Measurements from ENCODE around the gene MB21D2. TPM values are rescaled to one million over a fixed set of nuclear protein-coding genes. Genes with fewer than 3 reads are reported as not detected.
"Not testable (repeated sequence)": the region's sequence is repeated elsewhere in the genome, so short reads cannot be mapped to it uniquely, and the experiment has no call there.

MB21D2 gene, protein sequence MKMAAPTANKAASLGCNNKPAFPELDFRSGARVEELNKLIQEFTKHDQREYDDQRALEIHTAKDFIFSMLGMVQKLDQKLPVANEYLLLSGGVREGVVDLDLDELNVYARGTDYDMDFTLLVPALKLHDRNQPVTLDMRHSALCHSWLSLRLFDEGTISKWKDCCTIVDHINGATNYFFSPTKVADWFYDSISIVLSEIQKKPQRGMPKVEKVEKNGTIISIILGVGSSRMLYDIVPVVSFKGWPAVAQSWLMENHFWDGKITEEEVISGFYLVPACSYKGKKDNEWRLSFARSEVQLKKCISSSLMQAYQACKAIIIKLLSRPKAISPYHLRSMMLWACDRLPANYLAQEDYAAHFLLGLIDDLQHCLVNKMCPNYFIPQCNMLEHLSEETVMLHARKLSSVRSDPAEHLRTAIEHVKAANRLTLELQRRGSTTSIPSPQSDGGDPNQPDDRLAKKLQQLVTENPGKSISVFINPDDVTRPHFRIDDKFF
- 1 to 10 TPM; 1.8 to 3.5 (median 2.1) TPM for total RNA-seq
- 1 to 10 TPM in 1 of 3 donors, under 1 TPM in 2; 0.59 to 1.1 (median 0.67) TPM for polyA plus RNA-seq
- long read RNA-seq, donor 1, partial matches to known transcripts: 0 of 4 reads
- long read RNA-seq, donor 1, other reads (novel, unspliced or antisense): 0 of 4 reads
- long read RNA-seq, donor 2, partial matches to known transcripts: 0 of 1 reads
- long read RNA-seq, donor 2, other reads (novel, unspliced or antisense): 0 of 1 reads

DNA sequence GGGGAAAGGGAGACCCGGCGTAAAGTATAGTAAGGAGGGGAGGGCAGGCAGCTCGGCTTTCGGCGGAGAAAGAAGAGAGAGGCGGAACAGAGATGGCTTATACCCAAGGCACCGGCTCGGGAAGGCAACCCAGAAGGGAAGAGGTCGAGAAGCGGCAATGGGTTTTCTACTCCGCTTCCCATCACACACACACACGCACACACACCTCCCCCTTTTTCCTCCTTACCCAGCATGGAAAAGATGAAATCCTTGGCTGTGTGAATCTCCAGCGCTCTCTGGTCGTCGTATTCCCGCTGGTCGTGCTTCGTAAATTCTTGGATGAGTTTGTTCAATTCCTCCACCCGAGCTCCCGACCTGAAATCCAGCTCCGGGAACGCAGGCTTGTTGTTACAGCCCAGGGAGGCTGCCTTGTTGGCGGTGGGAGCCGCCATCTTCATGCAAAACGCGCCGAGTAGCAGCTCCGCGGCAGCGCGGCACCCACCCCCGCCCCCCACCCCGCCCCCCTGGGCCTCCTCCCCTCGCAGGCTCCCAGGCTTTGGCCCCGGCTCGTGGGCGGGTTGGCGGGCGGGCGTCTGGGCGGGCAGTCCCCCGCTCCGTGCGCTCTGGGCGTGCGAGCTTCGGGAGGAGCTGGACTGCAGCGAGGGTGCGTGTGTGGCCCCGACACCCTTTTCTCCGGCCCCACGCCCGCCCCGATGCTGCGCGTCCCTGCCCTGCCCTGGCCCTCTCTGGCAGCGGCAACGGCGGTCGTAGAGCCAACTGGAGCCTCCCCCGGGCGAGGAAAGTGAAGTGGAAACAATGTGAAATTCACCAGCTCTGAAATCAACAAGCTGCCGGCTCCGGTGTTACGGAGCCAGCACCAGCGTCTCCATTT is at the start of gene MB21D2:
MB21D2 (minus strand) TSS at position 453 of the 871 bp plus-strand sequence; CDS start at position 437, 16 bp downstream.
- Histone ChIP-seq H3K4me1 (peaks cover 0 to 33% (median 17%) of the 10 kb centered on the region in 6 donors), H3K9me3 (no peaks in the 10 kb centered on the region), H3K36me3 (no peaks in the 10 kb centered on the region), H3K27ac (peak within 1 kb of the TSS; percentile 44 to 88 (median 84)), H3K4me3 (peak within 1 kb of the TSS; percentile 52 to 81 (median 60)), H3K27me3 (replicated peaks in 1 of 7) (peaks cover 0 to 70% (median 8%) of the 10 kb centered on the region in 7 donors)
- 0 to 1% (median 1%) methylated on average over 32 to 66 of the region's 66 CpGs for WGBS, 5 donors
- peak; percentile 86 for DNase-seq
- TF ChIP-seq POLR2A (IDR thresholded peaks at IDR 0.05) (peak in 1 of 3 donors; percentile 14), POLR2AphosphoS5 (IDR thresholded peaks at IDR 0.05) (peak; percentile 62 to 87 (median 82))
- TF ChIP-seq, protein P1, sequence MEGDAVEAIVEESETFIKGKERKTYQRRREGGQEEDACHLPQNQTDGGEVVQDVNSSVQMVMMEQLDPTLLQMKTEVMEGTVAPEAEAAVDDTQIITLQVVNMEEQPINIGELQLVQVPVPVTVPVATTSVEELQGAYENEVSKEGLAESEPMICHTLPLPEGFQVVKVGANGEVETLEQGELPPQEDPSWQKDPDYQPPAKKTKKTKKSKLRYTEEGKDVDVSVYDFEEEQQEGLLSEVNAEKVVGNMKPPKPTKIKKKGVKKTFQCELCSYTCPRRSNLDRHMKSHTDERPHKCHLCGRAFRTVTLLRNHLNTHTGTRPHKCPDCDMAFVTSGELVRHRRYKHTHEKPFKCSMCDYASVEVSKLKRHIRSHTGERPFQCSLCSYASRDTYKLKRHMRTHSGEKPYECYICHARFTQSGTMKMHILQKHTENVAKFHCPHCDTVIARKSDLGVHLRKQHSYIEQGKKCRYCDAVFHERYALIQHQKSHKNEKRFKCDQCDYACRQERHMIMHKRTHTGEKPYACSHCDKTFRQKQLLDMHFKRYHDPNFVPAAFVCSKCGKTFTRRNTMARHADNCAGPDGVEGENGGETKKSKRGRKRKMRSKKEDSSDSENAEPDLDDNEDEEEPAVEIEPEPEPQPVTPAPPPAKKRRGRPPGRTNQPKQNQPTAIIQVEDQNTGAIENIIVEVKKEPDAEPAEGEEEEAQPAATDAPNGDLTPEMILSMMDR (IDR thresholded peaks at IDR 0.05 in 8 of 11, conservative IDR thresholded peaks at IDR 0.05 in 3 of 11): peak in 1 of 11 experiments; percentile 25
- intact Hi-C loops (cut with DNase I; ENCODE audit: low total_unique reads): loop anchor here (10.0 kb wide), 1 partner anchor 93 kb away; no protein-coding TSS in a partner anchor

DNA sequence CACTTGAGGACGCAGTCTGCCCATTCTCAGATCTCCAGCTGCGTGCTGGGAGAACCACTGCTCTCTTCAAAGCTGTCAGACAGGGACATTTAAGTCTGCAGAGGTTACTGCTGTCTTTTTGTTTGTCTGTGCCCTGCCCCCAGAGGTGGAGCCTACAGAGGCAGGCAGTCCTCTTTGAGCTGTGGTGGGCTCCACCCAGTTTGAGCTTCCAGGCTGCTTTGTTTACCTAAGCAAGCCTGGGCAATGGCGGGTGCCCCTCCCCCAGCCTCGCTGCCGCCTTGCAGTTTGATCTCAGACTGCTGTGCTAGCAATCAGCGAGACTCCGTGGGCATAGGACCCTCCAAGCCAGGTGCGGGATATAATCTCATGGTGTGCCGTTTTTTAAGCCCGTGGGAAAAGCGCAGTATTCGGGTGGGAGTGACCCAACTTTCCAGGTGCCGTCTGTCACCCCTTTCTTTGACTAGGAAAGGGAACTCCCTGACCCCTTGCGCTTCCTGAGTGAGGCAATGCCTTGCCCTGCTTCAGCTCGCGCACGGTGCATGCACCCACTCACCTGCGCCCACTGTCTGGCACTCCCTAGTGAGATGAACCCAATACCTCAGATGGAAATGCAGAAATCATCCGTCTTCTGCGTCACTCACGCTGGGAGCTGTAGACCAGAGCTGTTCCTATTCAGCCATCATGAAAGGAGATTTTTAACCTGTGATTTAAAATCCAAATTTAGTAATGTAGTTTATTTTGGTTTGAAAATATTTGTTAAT is 47.5 kb upstream of the MB21D2 start:
- H3K27me3 ChIP-seq (replicated peaks in 1 of 7); intact Hi-C loops (cut with DNase I; ENCODE audit: low total_unique reads); H3K4me3 ChIP-seq; H3K27ac ChIP-seq; H3K4me1 ChIP-seq; DNase-seq; H3K36me3 ChIP-seq: not testable (repeated sequence)
- 88 to 94% (median 93%) methylated on average over 17 to 21 of the region's 21 CpGs for WGBS, 5 donors
- H3K9me3 ChIP-seq: peaks cover 0 to 14% (median 5%) of the 10 kb centered on the region in 8 donors

DNA sequence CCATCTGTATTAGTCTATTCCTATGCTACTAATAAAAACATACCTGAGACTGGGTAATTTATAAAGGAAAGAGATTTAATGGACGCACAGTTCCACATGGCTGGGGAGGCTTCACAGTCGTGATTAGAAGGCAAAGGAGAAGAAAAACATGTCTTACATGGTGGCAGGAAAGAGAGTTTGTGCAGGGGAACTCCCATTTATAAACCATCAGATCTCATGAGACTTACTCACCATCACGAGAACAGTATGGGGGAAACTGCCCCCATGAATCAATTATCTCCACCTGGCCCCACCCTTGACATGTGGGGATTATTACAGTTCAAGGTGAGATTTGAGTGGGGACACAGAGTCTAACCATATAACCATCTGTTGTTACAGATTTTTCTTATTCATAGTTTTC is 42.1 kb upstream of the MB21D2 start:
- H3K36me3 ChIP-seq: no peaks in the 10 kb centered on the region
- intact Hi-C loops (cut with DNase I; ENCODE audit: low total_unique reads): no loop called here
- no peak overlapping the region for H3K4me3 ChIP-seq
- no peaks in the 10 kb centered on the region for H3K9me3 ChIP-seq
- TF ChIP-seq POLR2A (IDR thresholded peaks at IDR 0.05): no peak
- TF ChIP-seq, protein P1 (IDR thresholded peaks at IDR 0.05 in 8 of 11, conservative IDR thresholded peaks at IDR 0.05 in 3 of 11): no peak
- no peak for TF ChIP-seq POLR2AphosphoS5 (IDR thresholded peaks at IDR 0.05)
- peaks cover 0 to 15% (median 7%) of the 10 kb centered on the region in 6 donors for H3K4me1 ChIP-seq
- WGBS, 5 donors: 62 to 78% (median 68%) methylated on average over 3 of the region's 3 CpGs
- no peak for DNase-seq
- no peak overlapping the region for H3K27ac ChIP-seq
- H3K27me3 ChIP-seq (replicated peaks in 1 of 7): no peaks in the 10 kb centered on the region
